NOMO-1 treated with DMSO at 0.1 percent for 48 hours (cell line): ENCODE data around the gene IL16.

ENCODE experiments used
- DNase-seq: peaks from one replicate; lab custom pipeline; 2025; ENCODE audit not compliant: unreplicated experiment; lab: John Stamatoyannopoulos, UW

Gene IL16

DNA sequence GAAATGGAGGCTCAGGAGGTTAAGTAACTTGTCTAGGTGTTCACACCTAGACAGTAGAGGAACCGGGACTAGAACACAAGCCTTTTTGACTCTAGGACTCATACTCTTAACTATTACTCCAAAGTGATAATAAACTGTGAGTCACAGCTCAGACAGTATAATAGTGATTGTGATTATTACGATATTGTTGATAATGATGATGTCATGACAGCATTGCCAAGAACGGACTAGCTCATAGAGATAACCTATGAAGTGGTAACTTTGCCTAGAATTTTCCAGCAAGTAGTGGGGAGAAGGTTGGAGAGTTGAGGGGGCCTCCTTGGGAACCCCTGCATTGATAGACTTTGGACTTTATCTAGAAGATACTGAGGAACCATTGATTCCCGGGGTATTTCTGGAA, 93.2 kb downstream of the IL16 start:
- no peak for DNase-seq

GRCh38 chr15:81291916-81292522, 95.3 kb downstream of the IL16 start:
- no peak for DNase-seq

- DNase-seq = no peak
Observed at GRCh38 chr15:81292523-81293001, 95.9 kb downstream of the IL16 start.

DNA sequence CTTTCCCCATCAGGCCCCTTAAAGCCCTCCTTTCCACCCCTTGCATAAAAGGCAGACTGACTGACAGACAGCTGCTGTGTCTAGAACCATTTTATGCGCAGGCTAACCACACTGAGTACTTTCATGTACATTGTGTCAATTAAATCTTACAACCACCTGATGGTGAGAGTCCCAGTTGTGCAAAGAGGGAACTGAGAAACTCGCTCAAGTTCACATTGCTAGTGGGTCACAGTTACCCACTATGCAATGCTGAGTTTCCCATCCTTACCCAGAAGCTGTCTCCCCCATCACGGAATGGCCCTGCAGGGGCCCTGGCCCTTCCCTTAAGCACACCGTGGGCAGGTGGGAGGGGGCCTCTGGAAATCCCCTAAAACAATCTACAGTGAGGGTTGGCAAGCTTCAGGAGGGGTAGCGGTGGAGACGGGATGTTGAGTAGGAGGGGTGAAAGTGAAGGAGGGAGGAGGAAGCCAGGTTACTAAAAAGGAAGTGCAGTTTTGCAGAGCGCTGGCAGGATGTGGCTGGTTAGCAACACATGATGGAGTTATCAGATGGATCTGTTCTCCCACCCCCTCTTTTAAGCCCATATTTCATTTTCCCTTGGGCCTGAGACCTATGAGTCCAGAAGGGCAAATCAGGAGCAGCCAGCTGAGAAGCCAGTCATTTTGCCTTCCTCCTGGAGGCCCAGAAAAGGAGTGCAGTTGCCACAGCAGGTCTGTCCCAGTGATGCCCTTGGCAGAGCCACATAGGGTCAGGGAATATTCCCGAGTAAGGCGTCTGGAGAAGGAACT, 97.2 kb downstream of the IL16 start:
- DNase-seq = peak; percentile 83

- no peak for DNase-seq
Observed at GRCh38 chr15:81294516-81294880, 97.8 kb downstream of the IL16 start.

DNA sequence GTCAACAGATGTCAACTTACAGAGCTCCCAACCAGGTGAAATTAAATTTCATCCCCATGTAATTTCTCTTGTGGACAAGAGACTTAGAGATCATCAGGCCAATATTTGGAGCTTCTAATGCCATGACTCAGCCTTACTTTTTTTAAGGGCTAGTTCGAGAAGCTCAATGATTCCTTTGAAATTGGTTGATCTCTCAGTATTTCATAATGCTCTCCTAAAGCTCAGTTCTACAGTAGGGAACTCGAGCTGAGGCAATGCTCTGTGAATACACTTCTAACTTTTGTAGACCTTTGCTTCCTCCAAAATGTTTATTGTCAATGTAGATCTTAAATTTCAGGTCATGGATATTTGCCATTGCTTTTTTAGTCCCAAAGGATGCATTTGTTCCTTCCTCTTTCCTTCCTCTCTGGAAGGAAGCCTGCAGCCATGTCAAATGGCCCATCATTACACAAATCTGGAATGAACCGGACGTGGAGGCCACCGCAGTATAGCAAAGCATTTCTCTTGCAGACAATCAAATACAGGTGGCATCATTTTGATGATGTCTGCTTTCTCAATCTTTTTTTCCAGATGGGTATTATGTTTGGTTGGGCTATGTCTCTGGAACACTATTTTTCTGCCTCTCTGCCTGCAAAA, 98.9 kb downstream of the IL16 start:
- DNase-seq = peak; percentile 11

GRCh38 chr15:81296186-81296585, 99.5 kb downstream of the IL16 start:
- DNase-seq = no peak

GRCh38 chr15:81296673-81297072, 100.0 kb downstream of the IL16 start:
- DNase-seq = peak; percentile 95

- no peak for DNase-seq
Observed at GRCh38 chr15:81297147-81297572, 100.5 kb downstream of the IL16 start.

DNA sequence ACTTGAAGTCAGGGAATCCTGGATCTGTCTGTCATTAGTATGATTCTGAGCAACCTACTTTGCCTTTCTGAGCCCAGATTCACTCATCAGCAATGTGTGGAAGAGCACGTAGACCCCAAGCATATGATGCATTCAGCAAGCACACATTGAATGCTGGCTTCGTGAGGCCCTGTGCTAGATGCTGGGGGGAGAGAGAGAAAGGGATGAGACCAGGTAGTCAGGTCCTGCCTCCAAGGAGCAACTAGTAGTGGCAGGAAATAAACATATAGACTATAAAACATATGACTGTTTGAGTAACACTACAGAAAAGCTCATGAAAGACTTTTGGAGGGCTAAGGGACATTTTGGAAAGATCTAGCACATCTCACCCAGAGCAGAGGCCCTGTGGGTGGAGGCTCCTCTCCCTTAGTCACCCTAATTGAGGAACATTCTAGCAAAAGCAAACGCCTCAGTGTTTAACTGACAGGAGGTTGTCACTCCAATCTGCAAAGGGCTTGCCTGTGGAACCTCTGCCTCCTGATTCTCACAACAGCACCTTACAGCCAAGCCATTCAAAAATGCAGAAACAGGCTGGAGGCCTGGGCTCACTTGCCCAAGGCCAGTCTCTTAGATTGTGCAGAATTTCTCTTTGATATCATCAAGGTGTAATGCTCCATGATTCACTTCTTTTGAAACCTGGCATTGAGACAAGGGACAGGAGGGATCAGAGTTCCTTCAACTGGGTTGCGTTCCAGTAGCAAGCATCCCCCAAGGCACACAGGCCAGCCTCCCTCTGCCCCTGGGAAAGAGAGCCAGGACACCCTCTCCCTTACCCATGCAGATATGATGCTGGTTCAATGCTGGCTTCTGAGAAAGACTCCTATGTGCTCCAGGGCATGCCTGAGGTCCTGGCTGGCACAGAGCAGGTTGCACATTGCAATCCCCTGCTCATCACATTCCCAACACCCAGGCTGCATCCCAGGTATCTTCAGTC, 101.2 kb downstream of the IL16 start:
- DNase-seq = peak; percentile 33

DNA sequence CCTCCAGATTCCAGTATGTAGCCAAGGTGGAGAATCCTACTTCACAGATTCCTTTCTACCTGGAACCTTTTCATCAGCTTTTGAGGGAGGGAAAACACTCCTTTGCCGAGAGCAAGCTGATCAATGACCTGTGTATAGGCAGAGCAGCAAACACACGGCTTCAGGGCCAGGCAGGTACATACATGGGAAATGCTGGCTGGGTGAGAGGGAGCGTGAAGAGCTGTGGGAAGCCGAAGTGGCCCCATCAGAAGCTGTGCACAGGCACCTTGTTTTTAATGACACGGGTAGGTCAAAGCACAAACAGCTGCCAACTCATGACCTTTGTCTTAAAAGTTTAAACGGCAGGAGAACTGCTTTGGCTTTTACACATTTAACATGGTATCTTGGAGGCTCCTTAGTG, 101.9 kb downstream of the IL16 start:
- no peak for DNase-seq

DNA sequence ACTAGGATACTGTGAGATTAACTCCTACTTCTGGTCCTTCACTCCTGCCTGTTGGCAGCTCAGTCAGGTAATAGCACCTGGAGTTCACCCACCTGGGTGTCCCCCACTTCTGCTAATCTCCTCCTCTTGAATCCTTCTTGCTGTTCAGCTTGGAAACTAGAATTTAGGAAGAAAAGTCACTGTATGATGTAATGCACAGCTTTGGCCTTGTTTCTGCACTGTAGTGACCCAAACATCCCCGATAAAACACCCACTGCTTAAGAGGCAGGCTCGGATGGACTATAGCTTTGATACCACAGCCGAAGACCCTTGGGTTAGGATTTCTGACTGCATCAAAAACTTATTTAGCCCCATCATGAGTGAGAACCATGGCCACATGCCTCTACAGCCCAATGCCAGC, 102.5 kb downstream of the IL16 start:
- DNase-seq = no peak

DNA sequence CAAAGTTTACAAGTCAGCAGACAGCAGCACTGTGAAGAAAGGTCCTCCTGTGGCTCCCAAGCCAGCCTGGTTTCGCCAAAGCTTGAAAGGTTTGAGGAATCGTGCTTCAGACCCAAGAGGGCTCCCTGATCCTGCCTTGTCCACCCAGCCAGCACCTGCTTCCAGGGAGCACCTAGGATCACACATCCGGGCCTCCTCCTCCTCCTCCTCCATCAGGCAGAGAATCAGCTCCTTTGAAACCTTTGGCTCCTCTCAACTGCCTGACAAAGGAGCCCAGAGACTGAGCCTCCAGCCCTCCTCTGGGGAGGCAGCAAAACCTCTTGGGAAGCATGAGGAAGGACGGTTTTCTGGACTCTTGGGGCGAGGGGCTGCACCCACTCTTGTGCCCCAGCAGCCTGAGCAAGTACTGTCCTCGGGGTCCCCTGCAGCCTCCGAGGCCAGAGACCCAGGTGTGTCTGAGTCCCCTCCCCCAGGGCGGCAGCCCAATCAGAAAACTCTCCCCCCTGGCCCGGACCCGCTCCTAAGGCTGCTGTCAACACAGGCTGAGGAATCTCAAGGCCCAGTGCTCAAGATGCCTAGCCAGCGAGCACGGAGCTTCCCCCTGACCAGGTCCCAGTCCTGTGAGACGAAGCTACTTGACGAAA, 103.1 kb downstream of the IL16 start:
- DNase-seq = no peak

GRCh38 chr15:81301385-81301784, 104.7 kb downstream of the IL16 start:
- DNase-seq = no peak

DNA sequence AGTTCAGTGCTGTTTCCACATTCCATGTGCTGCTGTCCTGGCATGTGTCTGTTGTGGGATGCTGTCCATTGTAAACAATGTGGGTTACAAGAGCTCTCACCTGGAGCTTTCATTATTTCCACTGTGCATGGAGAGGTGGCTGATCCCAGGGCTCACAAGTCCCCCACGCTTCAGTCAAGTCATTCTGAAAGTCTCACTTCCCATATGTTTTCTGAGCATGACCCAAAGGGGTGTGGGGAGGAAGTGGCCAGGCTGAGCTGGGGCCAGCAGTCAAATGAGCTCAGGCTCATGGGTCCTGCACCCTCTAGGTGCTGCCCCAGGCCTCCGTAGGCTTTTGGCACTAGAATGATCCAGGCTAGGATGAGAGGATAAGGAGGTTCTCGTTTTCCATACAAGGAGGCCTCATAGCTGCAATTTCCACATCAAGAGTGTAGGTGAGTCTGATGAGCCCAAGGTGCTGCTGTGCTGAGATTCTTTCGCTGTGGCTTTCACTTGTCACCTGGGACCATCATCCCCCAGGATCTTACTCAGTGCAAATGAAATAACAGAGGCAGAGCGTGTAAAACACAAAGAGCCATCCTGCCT, 105.2 kb downstream of the IL16 start:
- DNase-seq = peak; percentile 69

DNA sequence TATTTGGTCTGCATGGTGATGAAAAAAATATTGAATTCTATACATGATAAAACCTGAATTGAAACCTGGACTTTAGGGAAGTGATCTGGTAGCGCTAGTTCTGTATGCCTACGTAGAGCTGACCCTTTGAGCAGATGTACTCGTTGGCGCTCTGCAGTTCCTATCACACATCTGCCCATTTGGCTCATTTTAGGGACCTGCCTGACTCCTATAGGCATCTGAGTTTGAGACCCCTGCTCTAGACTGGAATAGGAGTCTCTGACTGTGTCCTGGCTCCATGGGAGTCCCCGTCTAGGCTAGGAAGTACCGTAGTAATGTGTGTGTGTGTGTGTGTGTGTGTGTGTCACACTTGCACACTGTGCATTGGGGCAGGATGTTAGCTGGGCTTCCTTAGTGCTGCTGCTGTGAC, 106.0 kb downstream of the IL16 start:
- DNase-seq = peak; percentile 66

DNA sequence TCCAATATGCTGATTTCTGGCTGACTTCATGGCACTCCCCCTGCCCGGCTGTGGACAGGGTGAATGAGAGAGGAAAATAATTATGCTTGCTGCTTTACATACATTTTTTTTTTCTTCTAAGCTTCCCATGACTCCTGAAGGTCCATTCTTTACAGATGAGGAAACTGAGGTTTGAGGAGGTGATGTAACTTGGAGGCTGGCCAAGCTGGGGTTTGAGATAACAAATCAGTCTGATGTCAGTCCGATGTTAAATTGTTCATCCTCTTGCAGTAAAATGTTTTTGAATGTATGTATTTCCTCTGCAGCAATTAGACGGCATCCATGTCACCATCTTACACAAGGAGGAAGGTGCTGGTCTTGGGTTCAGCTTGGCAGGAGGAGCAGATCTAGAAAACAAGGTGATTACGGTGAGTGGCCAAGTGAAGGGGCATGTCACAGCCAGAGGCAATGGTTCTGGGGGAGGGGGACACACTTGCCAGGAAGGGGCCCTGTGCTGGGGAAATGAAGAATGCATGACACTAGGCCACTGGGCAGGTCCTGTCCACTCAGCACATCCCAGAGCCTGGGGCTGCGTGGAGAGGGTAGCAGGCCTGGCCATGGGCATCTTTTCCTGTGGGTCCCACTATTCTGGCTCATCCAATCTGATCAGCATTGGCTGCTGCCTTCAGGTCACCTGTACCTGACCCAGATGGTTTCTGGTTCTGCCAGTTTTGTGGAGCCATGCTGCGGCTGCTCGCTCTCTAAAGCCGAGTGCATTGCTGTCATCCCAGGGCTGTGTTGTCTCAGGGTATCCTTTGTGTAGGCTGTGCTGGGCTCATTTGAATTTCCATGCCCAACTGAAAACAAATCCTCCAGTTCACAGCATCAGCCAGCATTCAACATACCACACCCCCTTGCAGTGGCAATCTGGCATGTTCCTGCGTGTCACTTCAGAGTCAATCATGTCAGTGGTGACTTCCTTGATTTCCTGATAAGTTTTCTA, 106.9 kb downstream of the IL16 start:
- no peak for DNase-seq

GRCh38 chr15:81304226-81304625, 107.5 kb downstream of the IL16 start:
- peak; percentile 39 for DNase-seq

- no peak for DNase-seq
Observed at GRCh38 chr15:81308260-81308659, 111.6 kb downstream of the IL16 start.
